ENCODE measurements around the gene ANKRD6. TPM values are rescaled to one million over a fixed set of nuclear protein-coding genes. Genes with fewer than 3 reads are reported as not detected.

The ANKRD6 gene
- total RNA-seq, 1 donor from 2014 or later, result 5.5 TPM

GRCh38 chr6:89525786-89526562 is 93.0 kb downstream of the ANKRD6 start:
- Mint-ChIP-seq H3K36me3 (ENCODE audit: unreplicated experiment) (no peaks in the 10 kb centered on the region), H3K9me3 (ENCODE audit: unreplicated experiment) (no peaks in the 10 kb centered on the region), H3K4me3 (ENCODE audit: unreplicated experiment) (no peak overlapping the region), H3K27ac (ENCODE audit: unreplicated experiment) (no peak overlapping the region), H3K27me3 (ENCODE audit: unreplicated experiment) (no peaks in the 10 kb centered on the region), H3K4me1 (ENCODE audit: unreplicated experiment) (no peaks in the 10 kb centered on the region)
- no peak for DNase-seq (ENCODE audit: extremely low spot score, unreplicated experiment)
- TF ChIP-seq CTCF (IDR thresholded peaks at IDR 0.05), result no peak

- no peaks in the 10 kb centered on the region for H3K4me1 Mint-ChIP-seq (ENCODE audit: unreplicated experiment)
- no peak overlapping the region for H3K27ac Mint-ChIP-seq (ENCODE audit: unreplicated experiment)
- no peak for TF ChIP-seq CTCF (IDR thresholded peaks at IDR 0.05)
- no peak for DNase-seq (ENCODE audit: extremely low spot score, unreplicated experiment)
- no peaks in the 10 kb centered on the region for H3K27me3 Mint-ChIP-seq (ENCODE audit: unreplicated experiment)
- no peak overlapping the region for H3K4me3 Mint-ChIP-seq (ENCODE audit: unreplicated experiment)
- H3K36me3 Mint-ChIP-seq (ENCODE audit: unreplicated experiment), result no peaks in the 10 kb centered on the region
- H3K9me3 Mint-ChIP-seq (ENCODE audit: unreplicated experiment), result no peaks in the 10 kb centered on the region
These were observed 93.6 kb downstream of the ANKRD6 start for GRCh38 chr6:89526563-89526869.

- Mint-ChIP-seq H3K4me3 (ENCODE audit: unreplicated experiment) (no peak overlapping the region), H3K27me3 (ENCODE audit: unreplicated experiment) (no peaks in the 10 kb centered on the region), H3K27ac (ENCODE audit: unreplicated experiment) (no peak overlapping the region), H3K9me3 (ENCODE audit: unreplicated experiment) (no peaks in the 10 kb centered on the region), H3K36me3 (ENCODE audit: unreplicated experiment) (no peaks in the 10 kb centered on the region), H3K4me1 (ENCODE audit: unreplicated experiment) (no peaks in the 10 kb centered on the region)
- no peak for TF ChIP-seq CTCF (IDR thresholded peaks at IDR 0.05)
- no peak for DNase-seq (ENCODE audit: extremely low spot score, unreplicated experiment)
These were observed 94.7 kb downstream of the ANKRD6 start for GRCh38 chr6:89527634-89528033.

- TF ChIP-seq CTCF (IDR thresholded peaks at IDR 0.05), result no peak
- DNase-seq (ENCODE audit: extremely low spot score, unreplicated experiment), result no peak
- Mint-ChIP-seq H3K4me1 (ENCODE audit: unreplicated experiment) (no peaks in the 10 kb centered on the region), H3K36me3 (ENCODE audit: unreplicated experiment) (no peaks in the 10 kb centered on the region), H3K27ac (ENCODE audit: unreplicated experiment) (no peak overlapping the region), H3K27me3 (ENCODE audit: unreplicated experiment) (no peaks in the 10 kb centered on the region), H3K4me3 (ENCODE audit: unreplicated experiment) (no peak overlapping the region), H3K9me3 (ENCODE audit: unreplicated experiment) (no peaks in the 10 kb centered on the region)
These were observed 95.9 kb downstream of the ANKRD6 start for GRCh38 chr6:89528866-89529265.

GRCh38 chr6:89530982-89531381 is 98.0 kb downstream of the ANKRD6 start:
- Mint-ChIP-seq H3K4me1 (ENCODE audit: unreplicated experiment) (no peaks in the 10 kb centered on the region), H3K27me3 (ENCODE audit: unreplicated experiment) (no peaks in the 10 kb centered on the region), H3K9me3 (ENCODE audit: unreplicated experiment) (no peaks in the 10 kb centered on the region), H3K4me3 (ENCODE audit: unreplicated experiment) (no peak overlapping the region), H3K36me3 (ENCODE audit: unreplicated experiment) (no peaks in the 10 kb centered on the region), H3K27ac (ENCODE audit: unreplicated experiment) (no peak overlapping the region)
- no peak for TF ChIP-seq CTCF (IDR thresholded peaks at IDR 0.05)
- DNase-seq (ENCODE audit: extremely low spot score, unreplicated experiment), result no peak
